Stomach (tissue), 9 donors: ENCODE measurements around the gene CHRNB1. TPM values are rescaled to one million over a fixed set of nuclear protein-coding genes. Genes with fewer than 3 reads are reported as not detected.
"Not testable (repeated sequence)": the region's sequence is repeated elsewhere in the genome, so short reads cannot be mapped to it uniquely, and the experiment has no call there.

Experiments
- DNase-seq, 2 donors: peaks; one replicate each; pipeline versions ENCODE4 v3.0.0 to v3.0.0-alpha.2; 2013 to 2019
- H3K27ac ChIP-seq, 5 donors: fragments of 200-600 bp in 4 of 5; sonication (generic) in 4 of 5; one replicate each; pipeline ENCODE4 v1.5.1; 2013 to 2019; ENCODE audit warnings: mild to moderate bottlenecking in 1 of 5, moderate library complexity in 1 of 5
- H3K27me3 ChIP-seq, 3 donors: fragments of 200-600 bp; sonication (generic); one replicate each; pipeline ENCODE4 v1.5.1; 2017 to 2019; ENCODE audit warnings: mixed run types in 1 of 3
- H3K36me3 ChIP-seq, 4 donors: fragments of 200-600 bp; sonication (generic); 1 replicate in 3 of 4; 2 replicates in 1 of 4; pipeline ENCODE4 v1.5.1; 2016 to 2019
- H3K4me1 ChIP-seq, 4 donors: fragments of 200-600 bp; sonication (generic); one replicate each; pipeline ENCODE4 v1.5.1; 2016 to 2019
- H3K4me3 ChIP-seq, 4 donors: fragments of 200-600 bp; sonication (generic) in 3 of 4; one replicate each; pipeline ENCODE4 v1.5.1; 2016 to 2019; ENCODE audit warnings: mild to moderate bottlenecking in 1 of 4
- H3K9me3 ChIP-seq, 4 donors: fragments of 200-600 bp; sonication (generic); one replicate each; pipeline ENCODE4 v1.5.1; 2016 to 2019
- CTCF ChIP-seq, 7 experiments: fragments of 450-650 bp in 4 of 7; fragments of 200-600 bp in 3 of 7; sonication (generic) in 3 of 7; IDR thresholded peaks; one replicate each; pipeline ENCODE4 v1.5.1; 2016 to 2019; ENCODE audit warnings: antibody characterized with exemption in 7 of 7, control low read depth in 2 of 7, mild to moderate bottlenecking in 1 of 7
- EP300 ChIP-seq: sonication (generic); formaldehyde crosslinking; IDR thresholded peaks from one replicate; pipeline ENCODE4 v1.6.1; 2017; ENCODE audit warnings: antibody characterized with exemption
- POLR2A ChIP-seq, 4 donors: fragments of 450-650 bp; IDR thresholded peaks; one replicate each; pipeline ENCODE4 v1.6.1; 2016; ENCODE audit warnings: antibody characterized with exemption in 4 of 4, control low read depth in 2 of 4, mild to moderate bottlenecking in 1 of 4, moderate library complexity in 1 of 4
- POLR2AphosphoS5 ChIP-seq, 3 donors: sonication (generic); formaldehyde crosslinking; IDR thresholded peaks; one replicate each; pipeline ENCODE4 v1.6.1; 2016; ENCODE audit warnings: antibody characterized with exemption in 3 of 3
- WGBS, 5 donors: extraction: QIAGEN DNeasy Blood & Tissue Kit in 3 of 5; methylation state at CpG; one replicate each; pipeline versions ENCODE4 v1.1.5 to v1.1.7; 2013 to 2018; 5-methylcytosine and 5-hydroxymethylcytosine counted together
- intact Hi-C: fragments of 100-400 bp; cut with DNase I; formaldehyde crosslinking; loops from one replicate; pipeline ENCODE4 v1.15.1; 2023; ENCODE audit warnings: low total_unique reads
- polyA plus RNA-seq, 3 donors: library from polyadenylated mRNA; stranded (reverse); fragments of 200-250 nt; gene quantifications; one replicate each; pipeline ENCODE4 v1.2.3, GENCODE V29; 2013
- total RNA-seq, 5 donors: library from RNA; depleted of rRNA; stranded (reverse); fragments of >200 nt; gene quantifications; one replicate each; pipeline versions ENCODE4 v1.1.0 to v1.2.3, GENCODE V29; 2014 to 2016
- donor health status: healthy with polysubstance abuse.
- donor health status: Bipolar disorder and iron deficiency.
- donor health status: healthy.

The CHRNB1 gene
- total and polyA plus RNA-seq, 8 donors: 1.8 to 12.0 (median 7.8) TPM; not detected in 2

- Histone ChIP-seq H3K27ac (peak overlapping the region in 2 of 5 donors; percentile 7 to 20), H3K36me3 (peaks cover 0 to 9% (median 5%) of the 10 kb centered on the region in 4 donors), H3K4me3 (no peak overlapping the region), H3K9me3 (no peaks in the 10 kb centered on the region), H3K4me1 (peaks cover 35 to 95% (median 64%) of the 10 kb centered on the region in 4 donors), H3K27me3 (no peaks in the 10 kb centered on the region)
- intact Hi-C loops: no loop called here
- no peak for DNase-seq
- 73 to 85% (median 80%) methylated on average over 2 of the region's 2 CpGs for WGBS, 5 donors
- no peak for TF ChIP-seq POLR2AphosphoS5 (IDR thresholded peaks at IDR 0.05)
- TF ChIP-seq POLR2A (IDR thresholded peaks at IDR 0.05): no peak
- no peak for TF ChIP-seq CTCF (IDR thresholded peaks at IDR 0.05)
Observed at GRCh38 chr17:7471729-7472128, 26.9 kb downstream of the CHRNB1 start.

GRCh38 chr17:7474767-7475166 is 29.9 kb downstream of the CHRNB1 start:
- not testable (repeated sequence) for H3K9me3 ChIP-seq, H3K27me3 ChIP-seq, DNase-seq, H3K4me3 ChIP-seq, H3K36me3 ChIP-seq
- H3K4me1 ChIP-seq: peaks cover 52 to 87% (median 69%) of the 10 kb centered on the region in 4 donors
- peak overlapping the region in 2 of 5 donors; percentile 97 to 100 for H3K27ac ChIP-seq
- intact Hi-C loops: loop anchor here (5.0 kb wide), 1 partner anchor 37 kb away; the partner anchor contains the start of genes FGF11 and TMEM102
- WGBS, 5 donors: 82 to 94% (median 90%) methylated on average over 8 of the region's 8 CpGs

DNA sequence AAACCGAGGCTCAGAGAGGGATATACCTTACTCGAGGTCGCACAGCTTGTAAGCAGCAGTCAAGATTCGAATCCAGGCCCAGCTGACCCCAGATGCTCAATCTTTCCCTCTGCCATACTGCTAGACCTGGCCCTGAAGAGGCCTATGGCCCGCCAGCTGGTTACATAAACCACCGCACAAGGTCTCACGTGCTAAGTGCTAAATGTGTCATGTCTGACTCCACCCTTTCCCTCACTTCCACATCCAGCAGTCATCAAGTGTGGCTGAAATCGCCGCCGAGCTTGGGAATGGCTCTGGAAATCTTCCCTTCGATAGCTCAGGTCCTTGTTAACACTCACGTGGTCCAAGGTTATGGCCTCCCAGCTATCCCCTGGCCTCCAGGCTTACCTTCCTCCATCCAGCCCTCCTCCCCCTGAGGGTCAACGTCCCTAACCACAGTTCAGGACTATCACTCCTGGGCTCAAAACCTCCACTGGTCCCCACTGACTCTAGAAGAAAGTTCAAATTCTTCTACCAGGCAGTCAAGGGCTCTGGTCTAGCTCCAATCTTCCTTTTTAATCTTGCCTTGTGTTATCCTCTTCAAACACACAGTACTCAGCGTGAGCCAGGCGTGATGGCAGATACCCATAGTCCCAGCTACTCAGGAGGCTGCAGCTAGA is 31.0 kb downstream of the CHRNB1 start:
- Histone ChIP-seq H3K4me1 (peaks cover 48 to 85% (median 72%) of the 10 kb centered on the region in 4 donors), H3K27me3 (no peaks in the 10 kb centered on the region), H3K36me3 (no peaks in the 10 kb centered on the region), H3K27ac (peak overlapping the region in 4 of 5 donors; percentile 97 to 100 (median 100)), H3K9me3 (no peaks in the 10 kb centered on the region), H3K4me3 (no peak overlapping the region)
- intact Hi-C loops: loop anchor here (5.0 kb wide), 1 partner anchor 39 kb away; the partner anchor contains the start of genes FGF11 and TMEM102
- 57 to 66% (median 65%) methylated on average over 15 of the region's 15 CpGs for WGBS, 5 donors
- TF ChIP-seq POLR2A (IDR thresholded peaks at IDR 0.05) (no peak), POLR2AphosphoS5 (IDR thresholded peaks at IDR 0.05) (peak in 2 of 3 donors; percentile 36 to 52)
- DNase-seq: peak in 1 of 2 donors; percentile 72

DNA sequence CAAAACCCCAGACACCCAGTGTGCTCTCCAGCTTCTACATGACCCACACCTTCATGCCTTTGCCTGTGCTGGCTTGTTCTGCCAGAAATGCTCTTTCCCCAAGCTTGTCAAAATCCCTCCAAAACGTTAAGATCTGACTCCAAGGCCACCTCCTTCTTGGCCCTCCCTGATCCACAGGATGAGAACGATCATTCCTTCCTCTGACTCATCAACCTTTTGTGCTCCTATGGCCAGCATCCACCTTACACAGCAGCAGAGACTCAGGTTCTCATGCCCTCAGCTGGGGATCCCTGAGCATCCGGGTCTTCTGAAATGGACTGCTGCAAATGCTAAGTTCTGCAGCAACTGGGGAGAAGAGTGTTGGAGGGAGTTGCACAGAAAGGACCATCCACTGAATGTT is 31.6 kb downstream of the CHRNB1 start:
- WGBS, 5 donors: 30 to 35% (median 32%) methylated on average over 3 of the region's 3 CpGs
- Histone ChIP-seq H3K27ac (peak overlapping the region in 4 of 5 donors; percentile 97 to 100 (median 100)), H3K4me3 (peak overlapping the region in 1 of 4 donors; percentile 92), H3K36me3 (no peaks in the 10 kb centered on the region), H3K27me3 (no peaks in the 10 kb centered on the region), H3K9me3 (no peaks in the 10 kb centered on the region), H3K4me1 (peaks cover 46 to 85% (median 68%) of the 10 kb centered on the region in 4 donors)
- intact Hi-C loops: loop anchor here (5.0 kb wide), 1 partner anchor 39 kb away; the partner anchor contains the start of genes FGF11 and TMEM102
- no peak for TF ChIP-seq CTCF (IDR thresholded peaks at IDR 0.05)
- TF ChIP-seq POLR2AphosphoS5 (IDR thresholded peaks at IDR 0.05): no peak
- TF ChIP-seq POLR2A (IDR thresholded peaks at IDR 0.05): no peak
- TF ChIP-seq EP300: no peak
- DNase-seq: no peak

DNA sequence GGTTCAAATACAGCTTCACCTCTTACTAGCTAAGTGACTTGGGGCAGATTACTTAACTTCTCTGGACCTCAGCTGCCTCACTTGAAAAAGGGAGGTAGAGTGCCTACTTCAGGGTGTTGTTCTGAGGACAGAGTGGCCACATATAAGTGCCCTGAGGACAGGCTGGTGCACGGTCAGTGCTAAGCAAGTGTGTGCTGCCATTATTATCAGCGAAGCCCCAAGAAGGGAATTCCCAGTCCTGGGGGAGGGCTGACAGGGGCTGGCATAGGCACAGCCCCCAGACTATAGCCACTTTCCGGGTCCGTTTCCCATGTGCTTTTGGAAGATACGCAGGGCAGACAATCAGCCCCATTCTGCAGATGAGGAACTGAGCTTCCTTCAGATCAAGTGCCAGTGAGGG is 32.1 kb downstream of the CHRNB1 start:
- Histone ChIP-seq H3K4me3 (peak overlapping the region in 2 of 4 donors; percentile 87 to 92), H3K9me3 (no peaks in the 10 kb centered on the region), H3K4me1 (peaks cover 42 to 85% (median 65%) of the 10 kb centered on the region in 4 donors), H3K36me3 (no peaks in the 10 kb centered on the region), H3K27me3 (no peaks in the 10 kb centered on the region), H3K27ac (peak overlapping the region in 4 of 5 donors; percentile 97 to 100 (median 100))
- intact Hi-C loops: loop anchor here (5.0 kb wide), 1 partner anchor 40 kb away; the partner anchor contains the start of genes FGF11 and TMEM102
- 79 to 90% (median 86%) methylated on average over 4 to 5 of the region's 5 CpGs for WGBS, 5 donors
- no peak for DNase-seq
- no peak for TF ChIP-seq EP300
- no peak for TF ChIP-seq POLR2A (IDR thresholded peaks at IDR 0.05)
- no peak for TF ChIP-seq CTCF (IDR thresholded peaks at IDR 0.05)
- no peak for TF ChIP-seq POLR2AphosphoS5 (IDR thresholded peaks at IDR 0.05)
